GM12891 (cell line): ENCODE data around the gene AGMAT.

Source experiments
- PAX5 ChIP-seq: IDR thresholded peaks from 2 replicates; pipeline ENCODE4 v1.6.1; 2011; ENCODE audit warnings: low read length, moderate library complexity, mild to moderate bottlenecking; ENCODE audit not compliant: insufficient read depth, severe bottlenecking
- POLR2A ChIP-seq: IDR thresholded peaks from 2 replicates; pipeline ENCODE4 v1.6.1; 2011; ENCODE audit warnings: low read depth, low read length, control low read depth
- POLR2AphosphoS5 ChIP-seq: IDR thresholded peaks from 2 replicates; pipeline ENCODE4 v1.6.1; 2011; ENCODE audit warnings: low read depth, low read length, control low read depth
- SPI1 ChIP-seq: IDR thresholded peaks from 2 replicates; pipeline ENCODE4 v1.6.1; 2011; ENCODE audit warnings: low read depth, low read length, control low read depth
- TAF1 ChIP-seq: IDR thresholded peaks from 2 replicates; pipeline ENCODE4 v1.6.1; 2011; ENCODE audit warnings: low read depth, low read length, control low read depth

DNA sequence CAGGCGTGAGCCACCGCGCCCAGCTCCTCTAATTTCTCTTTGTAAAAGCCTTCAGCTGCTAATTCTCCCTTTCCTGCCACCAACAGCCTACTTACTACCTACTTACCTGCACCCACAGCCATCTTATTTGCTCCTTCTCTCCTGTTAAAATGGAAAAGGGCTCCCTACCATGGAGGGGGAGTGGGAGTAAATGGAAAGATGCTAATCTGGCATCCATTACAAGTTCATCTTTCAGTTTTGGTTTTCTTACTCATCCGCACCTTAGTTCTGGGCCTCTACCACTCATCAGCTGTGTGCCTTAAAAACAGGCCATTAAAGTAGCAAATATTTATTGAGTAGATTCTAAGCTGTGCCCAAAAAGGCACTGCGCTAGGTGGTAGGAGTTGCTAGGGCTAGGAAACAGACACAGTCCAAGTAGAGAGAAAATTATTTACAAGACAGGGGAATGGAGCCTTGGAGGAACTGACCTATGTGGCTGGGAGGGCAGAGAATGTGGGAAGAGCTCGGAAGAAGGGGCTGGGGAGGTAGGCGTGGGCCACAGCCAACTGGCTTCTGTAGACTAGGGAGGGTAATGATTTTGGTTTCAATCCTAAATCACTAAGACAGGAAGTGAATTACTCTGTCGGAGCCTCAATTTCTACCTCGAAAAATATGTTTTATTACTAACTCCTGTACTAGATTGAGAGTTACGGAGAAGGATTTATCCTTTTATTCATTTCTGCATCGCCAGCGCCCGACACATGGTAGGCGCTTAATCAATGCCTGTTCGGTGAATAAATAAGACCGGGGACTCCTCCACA lies 31.7 kb upstream of the AGMAT start:
- TF ChIP-seq SPI1 = no peak
- TF ChIP-seq POLR2A = peak; percentile 0; the same call in 1 of the 2 replicates
- peak; percentile 40; the same call in 1 of the 2 replicates for TF ChIP-seq TAF1
- TF ChIP-seq POLR2AphosphoS5 = no peak; the same call in 1 of the 2 replicates
- TF ChIP-seq PAX5 = no peak
